Cardiac muscle cell (in vitro differentiated cells and primary cell): Measurements from ENCODE around the gene RBM20. TPM values are rescaled to one million over a fixed set of nuclear protein-coding genes. Genes with fewer than 3 reads are reported as not detected.
A peak's percentile ranks its signal among the peaks of the same experiment; 100 is the strongest.
"Not testable (repeated sequence)": the region's sequence is repeated elsewhere in the genome, so short reads cannot be mapped to it uniquely, and the experiment has no call there.

Experiments
- DNase-seq, 2 donors: peaks; one replicate each; pipeline versions ENCODE4 v3.0.0 to v3.0.0-alpha.2; 2010 to 2017; ENCODE audit warnings: low read depth in 1 of 2, low spot score in 1 of 2
- H3K27ac ChIP-seq: fragments of 200-600 bp; sonication (generic); 2 replicates; pipeline ENCODE4 v1.5.1; 2016
- H3K27me3 ChIP-seq: fragments of 200-600 bp; sonication (generic); 2 replicates; pipeline ENCODE4 v1.6.0; 2016; ENCODE audit warnings: control low read depth
- H3K36me3 ChIP-seq: fragments of 200-600 bp; sonication (generic); 2 replicates; pipeline ENCODE4 v1.5.1; 2016; ENCODE audit warnings: control low read depth
- H3K4me1 ChIP-seq: fragments of 200-600 bp; sonication (generic); 2 replicates; pipeline ENCODE4 v1.8.1; 2017; ENCODE audit warnings: low read depth, mild to moderate bottlenecking, mixed run types
- H3K4me3 ChIP-seq: fragments of 200-600 bp; sonication (generic); 2 replicates; pipeline ENCODE4 v1.5.1; 2016; ENCODE audit warnings: mild to moderate bottlenecking
- H3K9me3 ChIP-seq: fragments of 200-600 bp; sonication (generic); 2 replicates; pipeline ENCODE4 v1.5.1; 2017; ENCODE audit warnings: low read depth, mild to moderate bottlenecking, control low read depth
- polyA plus RNA-seq: library from polyadenylated mRNA; unstranded; fragments of >200 nt; fragmentation: Nextera tagmentation; extraction: Ambion mirVana; gene quantifications from 2 replicates; pipeline ENCODE4 v1.2.1, GENCODE V29; 2016
- total RNA-seq: library from RNA; depleted of rRNA; stranded (reverse); fragments of >200 nt; gene quantifications from 2 replicates; pipeline ENCODE4 v1.2.3, GENCODE V29; 2016
- TF ChIP-seq, protein P1 (sequence below): IDR thresholded peaks from 2 replicates; pipeline ENCODE4 v1.5.1; 2012; ENCODE audit warnings: low read depth, mild to moderate bottlenecking, low read length

Gene RBM20
- total and polyA plus RNA-seq, 2 experiments from 2014 or later = 19.2 to 28.5 TPM

DNA sequence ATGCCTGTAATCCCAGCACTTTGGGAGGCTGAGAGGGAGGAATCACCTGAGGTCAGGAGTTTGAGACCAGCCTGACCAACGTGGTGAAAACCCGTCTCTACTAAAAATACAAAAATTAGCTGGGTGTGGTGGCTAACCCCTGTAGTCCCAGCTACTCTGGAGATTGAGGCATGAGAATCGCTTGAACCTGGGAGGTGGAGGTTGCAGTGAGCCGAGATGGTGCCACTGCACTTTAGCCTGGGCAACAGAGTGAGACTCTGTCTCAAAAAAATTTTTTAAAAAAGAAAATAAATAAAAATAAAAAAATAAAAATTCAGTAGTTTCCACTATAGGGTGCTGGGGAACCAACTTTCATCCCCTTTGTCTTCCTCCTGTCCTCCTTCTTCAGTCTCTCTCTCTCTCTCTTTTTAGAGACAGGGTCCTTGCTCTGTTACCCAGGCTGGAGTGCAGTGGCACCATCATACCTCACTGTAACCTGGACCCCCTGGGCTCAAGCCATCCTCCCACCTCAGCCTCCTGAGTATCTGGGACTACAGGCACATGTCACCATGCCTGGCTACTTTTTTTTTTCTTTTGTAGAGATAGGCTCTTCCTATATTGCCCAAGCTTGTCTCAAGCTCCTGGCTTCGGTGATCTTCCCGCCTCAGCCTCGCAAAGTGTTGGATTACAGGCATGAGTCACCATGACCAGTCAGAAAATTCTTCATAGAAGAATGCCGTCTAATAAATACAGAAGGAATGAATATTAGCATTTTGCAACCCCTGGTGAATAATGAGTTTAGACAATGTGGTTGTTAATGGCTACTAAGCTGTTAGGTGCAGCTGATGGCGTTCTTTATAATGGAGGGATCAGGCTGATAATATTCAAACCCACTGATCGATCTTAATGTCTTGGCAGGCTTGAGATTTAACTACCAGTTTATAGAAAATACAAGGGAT is 20.6 kb downstream of the RBM20 start:
- Histone ChIP-seq H3K9me3 (no peaks in the 10 kb centered on the region), H3K4me1 (peaks cover 23% of the 10 kb centered on the region), H3K36me3 (no peaks in the 10 kb centered on the region), H3K27ac (no peak overlapping the region), H3K27me3 (no peaks in the 10 kb centered on the region), H3K4me3 (no peak overlapping the region)
- TF ChIP-seq, protein P1, sequence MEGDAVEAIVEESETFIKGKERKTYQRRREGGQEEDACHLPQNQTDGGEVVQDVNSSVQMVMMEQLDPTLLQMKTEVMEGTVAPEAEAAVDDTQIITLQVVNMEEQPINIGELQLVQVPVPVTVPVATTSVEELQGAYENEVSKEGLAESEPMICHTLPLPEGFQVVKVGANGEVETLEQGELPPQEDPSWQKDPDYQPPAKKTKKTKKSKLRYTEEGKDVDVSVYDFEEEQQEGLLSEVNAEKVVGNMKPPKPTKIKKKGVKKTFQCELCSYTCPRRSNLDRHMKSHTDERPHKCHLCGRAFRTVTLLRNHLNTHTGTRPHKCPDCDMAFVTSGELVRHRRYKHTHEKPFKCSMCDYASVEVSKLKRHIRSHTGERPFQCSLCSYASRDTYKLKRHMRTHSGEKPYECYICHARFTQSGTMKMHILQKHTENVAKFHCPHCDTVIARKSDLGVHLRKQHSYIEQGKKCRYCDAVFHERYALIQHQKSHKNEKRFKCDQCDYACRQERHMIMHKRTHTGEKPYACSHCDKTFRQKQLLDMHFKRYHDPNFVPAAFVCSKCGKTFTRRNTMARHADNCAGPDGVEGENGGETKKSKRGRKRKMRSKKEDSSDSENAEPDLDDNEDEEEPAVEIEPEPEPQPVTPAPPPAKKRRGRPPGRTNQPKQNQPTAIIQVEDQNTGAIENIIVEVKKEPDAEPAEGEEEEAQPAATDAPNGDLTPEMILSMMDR = no peak
- peak in 1 of 2 donors; percentile 92 for DNase-seq

DNA sequence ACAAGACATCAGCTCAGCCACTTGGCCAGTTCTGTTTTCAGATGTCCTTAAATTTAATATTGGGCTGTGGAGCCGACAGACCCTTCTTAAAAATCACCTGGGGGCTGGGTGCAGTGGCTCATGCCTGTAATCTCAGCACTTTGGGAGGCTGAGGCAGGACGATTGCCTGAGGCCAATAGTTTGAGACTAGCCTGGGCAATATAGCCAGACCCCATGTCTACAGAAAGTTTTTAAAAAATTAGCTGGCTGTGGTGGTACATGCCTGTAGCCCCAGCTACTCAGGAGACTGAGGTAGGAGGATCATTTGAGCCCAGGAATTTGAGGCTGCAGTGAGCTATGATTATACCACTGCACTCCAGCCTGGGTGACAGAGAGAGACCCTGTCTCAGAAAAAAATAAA is 22.1 kb downstream of the RBM20 start:
- not testable (repeated sequence) for H3K27me3 ChIP-seq, H3K27ac ChIP-seq, DNase-seq, H3K4me3 ChIP-seq, H3K9me3 ChIP-seq, H3K36me3 ChIP-seq
- peaks cover 23% of the 10 kb centered on the region for H3K4me1 ChIP-seq

GRCh38 chr10:110666673-110667072 is 22.5 kb downstream of the RBM20 start:
- TF ChIP-seq, protein P1 = no peak
- Histone ChIP-seq H3K36me3 (no peaks in the 10 kb centered on the region), H3K4me1 (peaks cover 24% of the 10 kb centered on the region), H3K27me3 (no peaks in the 10 kb centered on the region), H3K9me3 (no peaks in the 10 kb centered on the region), H3K4me3 (no peak overlapping the region), H3K27ac (no peak overlapping the region)
- DNase-seq = no peak

DNA sequence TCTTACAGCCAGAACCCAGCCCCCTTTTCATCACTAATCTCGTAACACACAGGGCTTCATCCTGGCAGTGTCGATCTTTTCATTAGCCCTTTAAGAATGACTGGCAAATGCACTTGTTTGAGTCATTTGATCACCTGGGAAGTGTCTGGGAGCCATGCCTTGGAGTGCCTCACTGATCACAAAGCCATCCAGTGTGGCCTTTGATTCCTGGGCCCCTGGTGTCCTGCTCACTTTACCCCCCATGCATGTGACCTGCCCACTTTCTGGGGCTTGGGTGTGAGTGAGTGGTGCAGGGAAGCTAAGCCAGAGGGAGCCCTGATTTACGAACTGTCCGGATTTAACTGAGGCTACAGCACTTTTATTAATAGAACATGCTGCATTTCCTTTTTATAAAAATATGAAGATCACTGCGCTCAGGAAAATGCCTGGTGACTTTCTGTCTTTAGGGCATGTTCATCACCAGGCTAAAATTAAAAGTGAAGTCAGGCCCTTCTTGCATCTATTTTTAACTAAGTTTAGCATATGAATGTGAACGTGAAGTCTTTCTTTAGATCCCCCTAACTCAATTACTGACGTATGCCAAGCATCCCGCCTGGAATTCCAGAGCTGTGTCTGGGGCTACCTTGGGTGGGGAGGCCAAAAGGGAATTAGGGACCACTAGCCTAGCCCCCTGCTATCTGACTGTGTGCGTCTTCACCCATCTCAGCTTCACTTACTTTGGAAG is 23.6 kb downstream of the RBM20 start:
- TF ChIP-seq, protein P1 = no peak

DNA sequence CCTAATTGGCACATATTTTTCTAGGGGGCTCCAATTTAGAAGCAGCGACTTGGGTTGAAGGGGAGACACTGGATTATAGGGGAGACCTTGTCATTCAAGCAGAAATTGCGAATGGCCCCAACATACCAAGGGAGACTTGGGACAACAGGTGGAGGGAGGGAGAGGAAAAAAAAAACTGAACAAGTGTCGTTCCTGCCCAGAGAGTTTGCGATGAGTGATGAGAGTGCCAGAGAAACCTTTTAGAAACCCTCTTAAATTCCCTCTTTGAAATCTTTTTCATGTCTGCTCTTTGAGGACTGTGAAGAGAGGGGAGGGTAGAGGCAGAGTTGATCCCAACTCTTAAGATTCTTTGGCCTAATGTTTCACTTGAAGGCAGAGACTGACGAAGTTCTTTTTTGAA is 24.3 kb downstream of the RBM20 start:
- Histone ChIP-seq H3K9me3 (no peaks in the 10 kb centered on the region), H3K36me3 (no peaks in the 10 kb centered on the region), H3K4me3 (no peak overlapping the region), H3K4me1 (peaks cover 27% of the 10 kb centered on the region), H3K27ac (peak overlapping the region; percentile 80), H3K27me3 (no peaks in the 10 kb centered on the region)
- TF ChIP-seq, protein P1 = no peak
- DNase-seq = peak in 1 of 2 donors; percentile 55

More for the DNA sequence above, 23.6 kb downstream of the RBM20 start:
- Histone ChIP-seq H3K36me3 (no peaks in the 10 kb centered on the region), H3K9me3 (no peaks in the 10 kb centered on the region), H3K4me1 (peaks cover 27% of the 10 kb centered on the region), H3K27ac (peak overlapping the region; percentile 80), H3K27me3 (no peaks in the 10 kb centered on the region), H3K4me3 (no peak overlapping the region)
- peak in 1 of 2 donors; percentile 53 for DNase-seq
